Cardiac muscle cell (in vitro differentiated cells and primary cell): Measurements from ENCODE around the gene BMPR1B. TPM values are rescaled to one million over a fixed set of nuclear protein-coding genes. Genes with fewer than 3 reads are reported as not detected.

Source experiments
- DNase-seq, 2 donors: peaks; one replicate each; pipeline versions ENCODE4 v3.0.0 to v3.0.0-alpha.2; 2010 to 2017; ENCODE audit warnings: low read depth in 1 of 2, low spot score in 1 of 2
- H3K27ac ChIP-seq: fragments of 200-600 bp; sonication (generic); 2 replicates; pipeline ENCODE4 v1.5.1; 2016
- H3K27me3 ChIP-seq: fragments of 200-600 bp; sonication (generic); 2 replicates; pipeline ENCODE4 v1.6.0; 2016; ENCODE audit warnings: control low read depth
- H3K36me3 ChIP-seq: fragments of 200-600 bp; sonication (generic); 2 replicates; pipeline ENCODE4 v1.5.1; 2016; ENCODE audit warnings: control low read depth
- H3K4me1 ChIP-seq: fragments of 200-600 bp; sonication (generic); 2 replicates; pipeline ENCODE4 v1.8.1; 2017; ENCODE audit warnings: low read depth, mild to moderate bottlenecking, mixed run types
- H3K4me3 ChIP-seq: fragments of 200-600 bp; sonication (generic); 2 replicates; pipeline ENCODE4 v1.5.1; 2016; ENCODE audit warnings: mild to moderate bottlenecking
- H3K9me3 ChIP-seq: fragments of 200-600 bp; sonication (generic); 2 replicates; pipeline ENCODE4 v1.5.1; 2017; ENCODE audit warnings: low read depth, mild to moderate bottlenecking, control low read depth
- polyA plus RNA-seq: library from polyadenylated mRNA; unstranded; fragments of >200 nt; fragmentation: Nextera tagmentation; extraction: Ambion mirVana; gene quantifications from 2 replicates; pipeline ENCODE4 v1.2.1, GENCODE V29; 2016
- total RNA-seq: library from RNA; depleted of rRNA; stranded (reverse); fragments of >200 nt; gene quantifications from 2 replicates; pipeline ENCODE4 v1.2.3, GENCODE V29; 2016
- TF ChIP-seq, protein P1 (sequence below): IDR thresholded peaks from 2 replicates; pipeline ENCODE4 v1.5.1; 2012; ENCODE audit warnings: low read depth, mild to moderate bottlenecking, low read length

Gene BMPR1B
- total and polyA plus RNA-seq, 2 experiments from 2014 or later: 0.53 to 1.8 TPM

DNA sequence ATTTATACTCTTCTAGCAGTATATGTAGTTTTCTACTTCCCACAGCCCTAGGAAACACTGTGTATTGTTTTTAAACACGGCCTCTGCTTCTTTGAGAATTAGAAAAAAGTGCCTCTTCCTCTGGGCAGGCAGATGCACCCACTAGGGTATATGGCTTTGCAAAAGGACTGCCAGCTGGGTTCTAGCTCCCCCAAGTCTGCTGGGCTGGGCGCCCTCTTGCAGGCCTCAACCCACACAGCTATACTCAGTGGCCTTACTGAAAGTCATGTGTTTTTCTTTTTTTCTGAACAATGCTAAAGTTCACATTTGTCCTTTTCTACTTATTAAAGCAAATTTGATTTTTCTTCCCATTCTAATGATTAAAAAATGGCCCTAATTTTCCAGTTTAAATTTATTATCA is 35.5 kb upstream of the BMPR1B start:
- TF ChIP-seq, protein P1, sequence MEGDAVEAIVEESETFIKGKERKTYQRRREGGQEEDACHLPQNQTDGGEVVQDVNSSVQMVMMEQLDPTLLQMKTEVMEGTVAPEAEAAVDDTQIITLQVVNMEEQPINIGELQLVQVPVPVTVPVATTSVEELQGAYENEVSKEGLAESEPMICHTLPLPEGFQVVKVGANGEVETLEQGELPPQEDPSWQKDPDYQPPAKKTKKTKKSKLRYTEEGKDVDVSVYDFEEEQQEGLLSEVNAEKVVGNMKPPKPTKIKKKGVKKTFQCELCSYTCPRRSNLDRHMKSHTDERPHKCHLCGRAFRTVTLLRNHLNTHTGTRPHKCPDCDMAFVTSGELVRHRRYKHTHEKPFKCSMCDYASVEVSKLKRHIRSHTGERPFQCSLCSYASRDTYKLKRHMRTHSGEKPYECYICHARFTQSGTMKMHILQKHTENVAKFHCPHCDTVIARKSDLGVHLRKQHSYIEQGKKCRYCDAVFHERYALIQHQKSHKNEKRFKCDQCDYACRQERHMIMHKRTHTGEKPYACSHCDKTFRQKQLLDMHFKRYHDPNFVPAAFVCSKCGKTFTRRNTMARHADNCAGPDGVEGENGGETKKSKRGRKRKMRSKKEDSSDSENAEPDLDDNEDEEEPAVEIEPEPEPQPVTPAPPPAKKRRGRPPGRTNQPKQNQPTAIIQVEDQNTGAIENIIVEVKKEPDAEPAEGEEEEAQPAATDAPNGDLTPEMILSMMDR: no peak
- no peaks in the 10 kb centered on the region for H3K9me3 ChIP-seq
- no peak for DNase-seq
- no peak overlapping the region for H3K4me3 ChIP-seq
- H3K4me1 ChIP-seq: no peaks in the 10 kb centered on the region
- peaks cover 71% of the 10 kb centered on the region for H3K27me3 ChIP-seq
- H3K36me3 ChIP-seq: no peaks in the 10 kb centered on the region
- H3K27ac ChIP-seq: no peak overlapping the region

DNA sequence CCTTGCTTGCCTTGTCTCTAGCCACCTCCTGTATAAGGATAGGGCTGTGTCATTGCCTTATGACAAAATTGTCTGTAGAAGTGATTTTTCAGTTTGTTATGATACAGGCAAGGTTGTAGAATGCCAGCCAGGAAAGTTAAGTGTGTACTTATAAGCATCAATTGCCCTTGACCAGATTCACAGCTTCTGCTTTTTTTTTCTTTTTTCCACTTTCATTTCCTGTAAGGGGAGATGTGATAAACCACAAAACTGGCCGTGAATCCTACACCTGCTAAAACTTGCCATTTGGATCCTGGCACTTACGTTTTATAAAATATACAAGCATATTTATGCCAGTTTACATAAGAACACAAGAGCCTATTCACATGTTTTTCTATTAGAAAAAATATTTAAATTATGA is 35.0 kb upstream of the BMPR1B start:
- H3K4me1 ChIP-seq: no peaks in the 10 kb centered on the region
- TF ChIP-seq, protein P1: no peak
- no peaks in the 10 kb centered on the region for H3K36me3 ChIP-seq
- H3K27ac ChIP-seq: no peak overlapping the region
- no peak overlapping the region for H3K4me3 ChIP-seq
- H3K27me3 ChIP-seq: peaks cover 71% of the 10 kb centered on the region
- no peak for DNase-seq
- H3K9me3 ChIP-seq: no peaks in the 10 kb centered on the region

DNA sequence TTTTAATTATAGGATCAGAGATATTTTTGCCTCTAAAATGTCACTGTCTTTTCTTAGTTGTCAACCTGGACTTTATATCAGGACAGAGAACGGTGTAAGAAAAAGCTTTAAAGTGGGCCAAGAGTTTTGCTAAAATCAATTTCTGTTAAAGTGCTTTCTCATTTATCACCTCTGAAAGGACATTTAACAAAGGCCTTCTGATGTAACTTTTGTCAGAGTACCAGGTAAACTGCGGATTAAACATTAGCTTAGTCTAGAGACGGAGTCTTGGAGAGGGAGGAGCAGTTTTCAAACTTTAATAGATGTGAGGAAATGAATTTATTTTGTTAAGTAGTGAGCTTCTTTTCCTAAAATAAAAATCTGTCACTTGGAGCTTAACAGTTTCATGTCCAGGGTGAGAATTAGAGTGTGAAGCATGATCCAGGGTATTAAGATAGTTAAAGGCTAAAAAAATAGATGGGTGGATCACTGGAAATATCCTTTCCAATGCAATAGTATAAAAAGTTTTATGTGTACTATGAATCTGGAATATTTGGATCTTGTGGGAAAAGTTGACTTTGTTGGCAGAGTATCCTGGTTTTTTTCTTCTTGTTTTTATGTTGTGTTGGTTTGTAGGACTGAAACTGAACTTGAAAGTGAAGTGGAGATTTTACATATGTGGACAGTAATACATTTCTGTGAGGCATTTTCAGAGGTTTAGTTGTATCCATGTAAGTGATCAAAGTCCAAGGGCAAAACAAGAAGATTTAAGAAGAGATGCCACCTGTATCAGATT is 33.6 kb upstream of the BMPR1B start:
- Histone ChIP-seq H3K4me3 (no peak overlapping the region), H3K27me3 (peaks cover 69% of the 10 kb centered on the region), H3K36me3 (no peaks in the 10 kb centered on the region), H3K9me3 (no peaks in the 10 kb centered on the region), H3K4me1 (no peaks in the 10 kb centered on the region), H3K27ac (no peak overlapping the region)
- TF ChIP-seq, protein P1: no peak
- no peak for DNase-seq

DNA sequence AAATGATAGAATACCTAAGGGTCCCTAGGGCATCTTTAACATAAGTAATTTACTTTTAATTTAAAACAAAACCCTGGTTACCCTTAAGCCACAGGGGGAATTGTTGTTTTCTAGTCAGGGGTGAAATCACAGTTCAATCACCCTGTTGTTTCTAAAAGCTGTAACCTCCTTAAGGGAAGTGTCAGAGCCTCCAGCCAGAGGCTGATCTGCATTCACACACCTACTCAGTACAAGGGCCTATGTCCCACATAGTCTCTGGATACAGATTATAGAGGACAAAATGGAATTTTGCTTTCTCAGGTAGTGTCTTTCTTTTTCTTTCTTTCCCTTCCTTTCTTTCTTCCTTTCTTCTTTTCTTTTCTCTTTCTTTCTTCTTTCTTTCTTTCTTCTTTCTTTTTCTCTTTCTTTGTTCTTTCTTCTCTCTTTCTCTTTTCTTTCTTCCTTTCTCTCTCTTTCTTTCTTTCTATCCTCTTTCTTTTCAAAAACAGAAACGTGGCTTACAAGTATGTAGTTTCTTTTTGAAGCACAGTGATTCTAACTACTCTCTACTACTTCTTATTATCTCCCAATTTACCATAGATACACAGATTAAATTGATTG is 31.1 kb upstream of the BMPR1B start:
- Histone ChIP-seq H3K9me3 (no peaks in the 10 kb centered on the region), H3K4me1 (no peaks in the 10 kb centered on the region), H3K27me3 (peaks cover 67% of the 10 kb centered on the region), H3K27ac (no peak overlapping the region), H3K4me3 (no peak overlapping the region), H3K36me3 (no peaks in the 10 kb centered on the region)
- TF ChIP-seq, protein P1: no peak
- DNase-seq: no peak

DNA sequence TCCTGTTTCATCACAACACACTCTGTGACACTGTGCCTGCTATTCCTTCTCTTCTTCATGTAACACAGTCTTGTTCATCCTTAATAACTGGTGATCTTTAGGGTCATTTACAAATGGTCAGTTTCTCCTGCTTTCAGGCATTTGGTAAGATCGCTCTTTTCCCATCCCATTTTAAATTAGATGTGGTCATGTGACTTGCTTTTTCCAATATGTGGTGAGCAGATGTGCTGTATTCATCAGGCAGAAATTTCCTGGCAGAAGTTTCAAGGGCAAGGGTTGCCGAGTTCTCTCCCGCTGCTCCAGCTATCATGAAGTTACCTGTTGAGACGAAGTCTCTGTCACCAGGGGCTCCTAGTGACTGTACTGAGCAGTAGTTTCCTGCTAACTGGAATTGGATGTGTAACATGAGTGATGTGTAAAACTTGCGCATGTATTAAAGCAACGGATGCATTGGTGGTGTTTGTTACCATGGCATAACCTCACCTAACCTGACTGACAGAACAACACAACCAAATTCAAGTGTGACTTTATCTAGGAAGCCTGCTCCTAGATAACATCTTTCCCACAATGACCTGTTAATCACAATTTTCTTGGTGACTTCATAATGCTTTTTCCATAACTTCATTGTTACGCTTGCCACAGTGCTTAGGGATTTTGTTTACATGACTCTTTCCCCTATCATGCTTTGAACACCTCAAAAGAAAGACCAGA is 29.5 kb upstream of the BMPR1B start:
- no peak for DNase-seq
- TF ChIP-seq, protein P1: no peak
- no peaks in the 10 kb centered on the region for H3K9me3 ChIP-seq
- H3K36me3 ChIP-seq: no peaks in the 10 kb centered on the region
- H3K27ac ChIP-seq: no peak overlapping the region
- H3K4me3 ChIP-seq: no peak overlapping the region
- H3K4me1 ChIP-seq: no peaks in the 10 kb centered on the region
- H3K27me3 ChIP-seq: peaks cover 64% of the 10 kb centered on the region
